ENCODE data around the gene MTO1.
"Not testable (repeated sequence)": the region's sequence is repeated elsewhere in the genome, so short reads cannot be mapped to it uniquely, and the experiment has no call there.

DNA sequence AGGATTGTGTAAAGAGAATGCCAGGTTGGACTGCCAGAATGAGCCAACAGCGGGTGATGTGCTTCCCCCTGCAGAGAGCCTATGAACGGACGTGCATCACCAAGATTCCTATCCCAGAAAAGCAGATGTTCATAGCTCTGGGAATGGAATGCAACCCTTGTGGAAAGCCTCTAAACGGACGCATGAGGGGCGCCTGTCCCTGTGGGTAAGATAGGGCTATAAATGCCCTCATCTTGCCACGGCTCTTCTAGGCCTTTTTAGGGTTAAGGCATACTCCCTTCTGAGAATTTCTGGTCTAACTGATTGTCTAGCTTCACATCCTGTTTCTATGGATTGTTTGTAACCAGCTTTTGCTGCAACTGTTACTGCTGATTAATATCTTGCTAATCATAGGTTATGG is 2.1 kb upstream of the MTO1 start:
- TF ChIP-seq, protein P1, sequence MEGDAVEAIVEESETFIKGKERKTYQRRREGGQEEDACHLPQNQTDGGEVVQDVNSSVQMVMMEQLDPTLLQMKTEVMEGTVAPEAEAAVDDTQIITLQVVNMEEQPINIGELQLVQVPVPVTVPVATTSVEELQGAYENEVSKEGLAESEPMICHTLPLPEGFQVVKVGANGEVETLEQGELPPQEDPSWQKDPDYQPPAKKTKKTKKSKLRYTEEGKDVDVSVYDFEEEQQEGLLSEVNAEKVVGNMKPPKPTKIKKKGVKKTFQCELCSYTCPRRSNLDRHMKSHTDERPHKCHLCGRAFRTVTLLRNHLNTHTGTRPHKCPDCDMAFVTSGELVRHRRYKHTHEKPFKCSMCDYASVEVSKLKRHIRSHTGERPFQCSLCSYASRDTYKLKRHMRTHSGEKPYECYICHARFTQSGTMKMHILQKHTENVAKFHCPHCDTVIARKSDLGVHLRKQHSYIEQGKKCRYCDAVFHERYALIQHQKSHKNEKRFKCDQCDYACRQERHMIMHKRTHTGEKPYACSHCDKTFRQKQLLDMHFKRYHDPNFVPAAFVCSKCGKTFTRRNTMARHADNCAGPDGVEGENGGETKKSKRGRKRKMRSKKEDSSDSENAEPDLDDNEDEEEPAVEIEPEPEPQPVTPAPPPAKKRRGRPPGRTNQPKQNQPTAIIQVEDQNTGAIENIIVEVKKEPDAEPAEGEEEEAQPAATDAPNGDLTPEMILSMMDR (IDR thresholded peaks at IDR 0.05; ENCODE audit: poor library complexity): not testable (repeated sequence)
- not testable (repeated sequence) for TF ChIP-seq EZH2 (IDR thresholded peaks at IDR 0.05; ENCODE audit: borderline replicate concordance); EZH2phosphoT487 (IDR thresholded peaks at IDR 0.05; ENCODE audit: low read depth, severe bottlenecking, unreplicated experiment)

All from hepatocyte (in vitro differentiated cells).